Nephron (organoid): ENCODE data around the gene SFTPA1.
"Not testable (repeated sequence)": the region's sequence is repeated elsewhere in the genome, so short reads cannot be mapped to it uniquely, and the experiment has no call there.

Experiments
- H3K27ac Mint-ChIP-seq, 3 experiments: 2 replicates each; pipeline ENCODE4 v1.8.0; 2020; ENCODE audit warnings: mixed read lengths in 3 of 3, mild to moderate bottlenecking in 2 of 3, moderate library complexity in 1 of 3
- H3K27me3 Mint-ChIP-seq: 2 replicates; pipeline ENCODE4 v1.8.0; 2021; ENCODE audit warnings: low read depth, mild to moderate bottlenecking, moderate library complexity, mixed read lengths
- H3K36me3 Mint-ChIP-seq: 2 replicates; pipeline ENCODE4 v1.8.0; 2020; ENCODE audit warnings: low read depth, mixed read lengths
- H3K4me1 Mint-ChIP-seq: 2 replicates; pipeline ENCODE4 v1.8.0; 2020; ENCODE audit warnings: mixed read lengths
- H3K4me3 Mint-ChIP-seq, 3 experiments: 2 replicates each; pipeline ENCODE4 v1.8.0; 2020; ENCODE audit warnings: mild to moderate bottlenecking in 3 of 3, mixed read lengths in 3 of 3, moderate library complexity in 2 of 3
- H3K9me3 Mint-ChIP-seq: 2 replicates; pipeline ENCODE4 v1.8.0; 2020; ENCODE audit warnings: mixed read lengths
- CTCF ChIP-seq, 3 experiments: fragments of 200-600 bp; sonication (generic); IDR thresholded peaks; one replicate each; pipeline ENCODE4 v1.5.0; 2021; ENCODE audit warnings: antibody characterized with exemption in 3 of 3; ENCODE audit not compliant: unreplicated experiment in 3 of 3

The SFTPA1 gene

GRCh38 chr10:79602953-79603352 is 7.8 kb upstream of the SFTPA1 start:
- Mint-ChIP-seq H3K9me3 (peaks cover 26% of the 10 kb centered on the region), H3K36me3 (no peaks in the 10 kb centered on the region), H3K27me3 (peaks cover 24% of the 10 kb centered on the region), H3K4me3 (no peak overlapping the region), H3K4me1 (no peaks in the 10 kb centered on the region), H3K27ac (no peak overlapping the region)
- TF ChIP-seq CTCF (IDR thresholded peaks at IDR 0.05; ENCODE audit: unreplicated experiment in 3 of 3): no peak

GRCh38 chr10:79604294-79604693 is 6.4 kb upstream of the SFTPA1 start:
- no peak for TF ChIP-seq CTCF (IDR thresholded peaks at IDR 0.05; ENCODE audit: unreplicated experiment in 3 of 3)
- H3K27ac Mint-ChIP-seq: no peak overlapping the region
- no peaks in the 10 kb centered on the region for H3K4me1 Mint-ChIP-seq
- peaks cover 28% of the 10 kb centered on the region for H3K27me3 Mint-ChIP-seq
- no peaks in the 10 kb centered on the region for H3K36me3 Mint-ChIP-seq
- H3K9me3 Mint-ChIP-seq: peaks cover 14% of the 10 kb centered on the region
- H3K4me3 Mint-ChIP-seq: no peak overlapping the region

GRCh38 chr10:79605308-79605707 is 5.4 kb upstream of the SFTPA1 start:
- H3K27ac Mint-ChIP-seq: no peak overlapping the region
- H3K4me1 Mint-ChIP-seq: no peaks in the 10 kb centered on the region
- H3K4me3 Mint-ChIP-seq: no peak overlapping the region
- H3K9me3 Mint-ChIP-seq: peaks cover 9% of the 10 kb centered on the region
- H3K36me3 Mint-ChIP-seq: no peaks in the 10 kb centered on the region
- TF ChIP-seq CTCF (IDR thresholded peaks at IDR 0.05; ENCODE audit: unreplicated experiment in 3 of 3): no peak
- peaks cover 24% of the 10 kb centered on the region for H3K27me3 Mint-ChIP-seq

GRCh38 chr10:79608505-79609375 is 2.0 kb upstream of the SFTPA1 start:
- no peak overlapping the region for H3K27ac Mint-ChIP-seq
- H3K36me3 Mint-ChIP-seq: no peaks in the 10 kb centered on the region
- no peak overlapping the region for H3K4me3 Mint-ChIP-seq
- no peaks in the 10 kb centered on the region for H3K4me1 Mint-ChIP-seq
- TF ChIP-seq CTCF (IDR thresholded peaks at IDR 0.05; ENCODE audit: unreplicated experiment in 3 of 3): peak; percentile 17 to 36 (median 27)
- H3K27me3 Mint-ChIP-seq: peaks cover 18% of the 10 kb centered on the region
- H3K9me3 Mint-ChIP-seq: peaks cover 2% of the 10 kb centered on the region

GRCh38 chr10:79611193-79611976 is 646 bp downstream of the SFTPA1 start:
- not testable (repeated sequence) for H3K4me1 Mint-ChIP-seq, H3K27ac Mint-ChIP-seq, H3K9me3 Mint-ChIP-seq, H3K36me3 Mint-ChIP-seq, H3K4me3 Mint-ChIP-seq
- peaks cover 16% of the 10 kb centered on the region for H3K27me3 Mint-ChIP-seq

GRCh38 chr10:79615577-79615976 is 4.8 kb downstream of the SFTPA1 start:
- H3K27ac Mint-ChIP-seq: no peak overlapping the region

More at GRCh38 chr10:79615577-79615976, 4.8 kb downstream of the SFTPA1 start:
- no peak for TF ChIP-seq CTCF (IDR thresholded peaks at IDR 0.05; ENCODE audit: unreplicated experiment in 3 of 3)
- Mint-ChIP-seq H3K36me3 (no peaks in the 10 kb centered on the region), H3K9me3 (peaks cover 9% of the 10 kb centered on the region), H3K4me1 (no peaks in the 10 kb centered on the region), H3K4me3 (no peak overlapping the region), H3K27me3 (peaks cover 7% of the 10 kb centered on the region)
